ENCODE results near the gene RAB3IL1. TPM values are rescaled to one million over a fixed set of nuclear protein-coding genes. Genes with fewer than 3 reads are reported as not detected.

The RAB3IL1 gene
- total RNA-seq: 1.0 and 2.0 TPM in 2 replicates

DNA sequence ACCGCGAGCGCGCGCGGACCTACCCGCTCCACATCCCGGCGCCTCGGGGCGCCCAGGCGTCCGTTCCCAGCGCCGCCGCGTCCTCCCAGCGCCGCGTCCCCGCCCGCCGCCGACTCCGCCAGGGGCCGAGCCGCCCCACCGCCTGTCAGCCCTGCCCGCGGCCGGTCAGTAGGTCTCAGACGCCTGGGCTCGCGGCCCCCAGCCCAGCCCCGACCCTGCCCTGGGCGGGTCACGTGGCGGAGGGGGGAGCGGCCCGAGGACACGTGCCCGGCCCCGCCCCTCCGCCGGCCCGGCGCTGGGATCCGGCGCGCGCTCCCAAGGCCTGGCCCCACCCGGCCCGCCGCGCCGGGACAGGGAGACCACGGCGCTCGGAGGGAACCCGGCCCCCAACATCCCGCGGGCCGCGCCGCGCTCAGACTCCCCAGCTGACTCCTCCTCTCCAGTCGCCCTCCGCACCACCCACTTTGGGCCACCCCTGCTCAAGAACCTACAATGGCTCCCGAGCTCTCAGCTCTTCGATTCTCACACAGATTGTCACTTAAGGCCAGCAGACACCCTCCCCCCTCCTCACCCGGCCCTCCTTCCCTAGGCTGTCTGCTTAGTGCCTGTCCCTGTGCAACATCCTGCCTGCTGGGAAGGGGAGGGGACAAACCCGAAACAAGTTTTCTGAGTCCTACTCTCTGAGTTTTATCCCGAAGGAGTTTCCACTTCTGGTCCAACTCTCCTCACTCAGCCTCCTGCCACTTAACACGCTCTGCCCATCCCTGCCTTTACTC is at the start of gene RAB3IL1:
Gene RAB3IL1, minus strand, starts transcription at position 233 of the 776 bp plus-strand sequence. Its CDS starts 199 bp downstream, at position 34.

DNA sequence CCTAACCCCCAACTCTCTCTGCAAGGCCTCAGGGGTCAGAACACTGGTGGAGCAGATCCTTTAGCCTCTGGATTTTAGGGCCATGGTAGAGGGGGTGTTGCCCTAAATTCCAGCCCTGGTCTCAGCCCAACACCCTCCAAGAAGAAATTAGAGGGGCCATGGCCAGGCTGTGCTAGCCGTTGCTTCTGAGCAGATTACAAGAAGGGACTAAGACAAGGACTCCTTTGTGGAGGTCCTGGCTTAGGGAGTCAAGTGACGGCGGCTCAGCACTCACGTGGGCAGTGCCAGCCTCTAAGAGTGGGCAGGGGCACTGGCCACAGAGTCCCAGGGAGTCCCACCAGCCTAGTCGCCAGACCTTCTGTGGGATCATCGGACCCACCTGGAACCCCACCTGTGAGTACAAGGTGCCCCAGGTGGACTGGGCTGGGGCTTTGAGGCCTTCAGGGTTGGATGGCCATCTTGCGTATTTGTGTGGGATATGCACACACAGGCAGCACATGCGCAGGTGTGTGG is 32.7 kb upstream of the RAB3IL1 start, which contains the start of gene BEST1:
Gene BEST1, plus strand, starts transcription at position 317 of the 513 bp plus-strand sequence. CDS start 1,456 bp downstream, outside the sequence.

DNA sequence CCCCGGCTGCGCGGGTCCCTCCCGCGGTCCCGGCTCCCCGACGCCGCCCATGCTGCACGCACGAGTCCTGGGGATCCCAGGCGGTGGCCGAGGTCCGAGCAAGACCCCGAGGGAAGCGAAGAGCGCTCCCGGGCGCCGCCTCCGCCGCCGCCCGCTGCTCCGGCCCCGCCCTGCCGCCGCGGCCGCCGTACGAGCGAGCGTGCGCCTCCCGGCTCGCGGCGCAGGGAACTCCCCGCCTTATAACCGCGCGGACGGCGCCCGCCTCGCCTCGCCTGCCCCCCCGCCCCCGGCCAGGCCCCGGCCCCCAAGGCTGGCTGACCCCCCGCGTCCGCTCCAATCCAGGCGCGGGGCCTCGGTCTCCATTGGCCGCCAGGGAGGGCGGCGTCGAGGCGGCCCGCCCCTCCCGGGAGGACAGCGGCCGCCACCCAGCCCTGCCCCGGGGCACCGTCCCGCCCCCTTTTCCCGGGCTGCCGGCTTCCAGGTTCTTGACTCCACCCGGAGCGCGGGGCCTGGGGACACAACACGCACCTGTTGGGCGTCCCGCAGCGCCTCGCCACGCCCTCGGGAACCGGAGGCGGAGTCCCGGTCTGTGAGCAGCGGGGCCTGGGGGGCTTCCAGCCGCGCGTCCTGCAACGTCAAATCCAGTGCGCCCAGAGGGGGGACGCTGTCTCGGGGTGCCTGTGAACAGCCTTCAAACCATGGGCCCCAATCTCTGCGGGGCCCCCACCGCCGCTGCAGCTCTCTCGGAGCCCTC is 25.9 kb downstream of the RAB3IL1 start, which contains the start of gene FADS3:
Gene FADS3, minus strand, starts transcription at position 215 of the 754 bp plus-strand sequence. Its CDS starts 164 bp downstream, at position 51.

Other genes starting within 250 kb of the RAB3IL1 start
- gene DAGLA, start 237.2 kb downstream of the RAB3IL1 start, total RNA-seq: under 0.01 and 2.2 TPM in 2 replicates
- gene MYRF, start 164.9 kb downstream of the RAB3IL1 start, total RNA-seq: under 0.01 and 0.93 TPM in 2 replicates
- 38.6 and 108 TPM in 2 replicates for gene TMEM258, start 125.0 kb downstream of the RAB3IL1 start, total RNA-seq
- 5.4 and 7.5 TPM in 2 replicates for gene FEN1, start 124.7 kb downstream of the RAB3IL1 start, total RNA-seq
- gene FADS1, start 100.6 kb downstream of the RAB3IL1 start, total RNA-seq: 45.5 and 45.8 TPM in 2 replicates
- gene FADS2, start 89.3 kb downstream of the RAB3IL1 start, total RNA-seq: 15.0 and 93.7 TPM in 2 replicates
- gene FADS3, start 26.0 kb downstream of the RAB3IL1 start, total RNA-seq: 33.5 and 41.6 TPM in 2 replicates
- 2.3 and 2.4 TPM in 2 replicates for gene BEST1, start 32.8 kb upstream of the RAB3IL1 start, total RNA-seq
- 1,805 and 4,952 TPM in 2 replicates for gene FTH1, start 50.1 kb upstream of the RAB3IL1 start, total RNA-seq
- 7.5 and 13.7 TPM in 2 replicates for gene INCENP, start 206.4 kb upstream of the RAB3IL1 start, total RNA-seq